ENCODE data around the gene MYH14. TPM values are rescaled to one million over a fixed set of nuclear protein-coding genes. Genes with fewer than 3 reads are reported as not detected.

Gene MYH14
- total RNA-seq, 2 donors from 2014 or later, result 506 to 509 TPM

- Histone ChIP-seq H3K27ac (no peak overlapping the region), H3K4me1 (no peaks in the 10 kb centered on the region), H3K27me3 (no peaks in the 10 kb centered on the region), H3K9me3 (no peaks in the 10 kb centered on the region), H3K4me3 (no peak overlapping the region), H3K36me3 (peaks cover 3% of the 10 kb centered on the region), H3K9ac (ENCODE audit: low read depth in 2 of 2, low read length in 2 of 2) (no peak overlapping the region)
- no peak for DNase-seq
- TF ChIP-seq CTCF (IDR thresholded peaks at IDR 0.05), result no peak
- intact Hi-C loops (cut with DNase I), result no loop called here
Measured at GRCh38 chr19:50303558-50303957, 100.1 kb downstream of the MYH14 start.

- Histone ChIP-seq H3K27ac (no peak overlapping the region), H3K27me3 (peaks cover 11% of the 10 kb centered on the region), H3K9me3 (no peaks in the 10 kb centered on the region), H3K9ac (ENCODE audit: low read depth in 2 of 2, low read length in 2 of 2) (no peak overlapping the region), H3K36me3 (peaks cover 3% of the 10 kb centered on the region), H3K4me3 (no peak overlapping the region), H3K4me1 (no peaks in the 10 kb centered on the region)
- no peak for DNase-seq
- intact Hi-C loops (cut with DNase I), result no loop called here
- no peak for TF ChIP-seq CTCF (IDR thresholded peaks at IDR 0.05)
Measured at GRCh38 chr19:50308991-50309390, 105.6 kb downstream of the MYH14 start.

- Histone ChIP-seq H3K9ac (ENCODE audit: low read depth in 2 of 2, low read length in 2 of 2) (no peak overlapping the region), H3K4me1 (no peaks in the 10 kb centered on the region), H3K27me3 (peaks cover 11% of the 10 kb centered on the region), H3K4me3 (no peak overlapping the region), H3K36me3 (peaks cover 3% of the 10 kb centered on the region), H3K9me3 (no peaks in the 10 kb centered on the region), H3K27ac (no peak overlapping the region)
- DNase-seq, result no peak
- TF ChIP-seq CTCF (IDR thresholded peaks at IDR 0.05), result no peak
- intact Hi-C loops (cut with DNase I), result no loop called here
Measured at GRCh38 chr19:50309396-50310125, 106.1 kb downstream of the MYH14 start.

- TF ChIP-seq CTCF (IDR thresholded peaks at IDR 0.05), result no peak
- intact Hi-C loops (cut with DNase I), result no loop called here
- DNase-seq, result no peak
- Histone ChIP-seq H3K27me3 (peaks cover 11% of the 10 kb centered on the region), H3K9ac (ENCODE audit: low read depth in 2 of 2, low read length in 2 of 2) (no peak overlapping the region), H3K36me3 (peaks cover 3% of the 10 kb centered on the region), H3K9me3 (no peaks in the 10 kb centered on the region), H3K27ac (no peak overlapping the region), H3K4me1 (no peaks in the 10 kb centered on the region), H3K4me3 (no peak overlapping the region)
Measured at GRCh38 chr19:50310759-50311465, 107.5 kb downstream of the MYH14 start.

- Histone ChIP-seq H3K27me3 (peaks cover 11% of the 10 kb centered on the region), H3K27ac (no peak overlapping the region), H3K9ac (ENCODE audit: low read depth in 2 of 2, low read length in 2 of 2) (no peak overlapping the region), H3K4me1 (no peaks in the 10 kb centered on the region), H3K9me3 (no peaks in the 10 kb centered on the region), H3K4me3 (no peak overlapping the region), H3K36me3 (peaks cover 3% of the 10 kb centered on the region)
- TF ChIP-seq CTCF (IDR thresholded peaks at IDR 0.05), result no peak
- intact Hi-C loops (cut with DNase I), result no loop called here
- DNase-seq, result no peak
Measured at GRCh38 chr19:50311723-50312635, 108.6 kb downstream of the MYH14 start.

Data from colonic mucosa (tissue), 4 donors.